GM06990 (cell line): ENCODE results near the gene PLXNB3.

ENCODE experiments used
- DNase-seq: peaks from one replicate; pipeline ENCODE4 v3.0.0-alpha.2; 2011; ENCODE audit not compliant: insufficient read length; ENCODE audit errors: extremely low read depth
- H3K27me3 ChIP-seq: replicated peaks from 2 replicates; pipeline ENCODE4 v1.6.0; 2011; ENCODE audit warnings: low read length; ENCODE audit not compliant: control insufficient read depth, insufficient read depth
- H3K36me3 ChIP-seq: 2 replicates; pipeline ENCODE4 v1.5.1; 2011; ENCODE audit warnings: low read length; ENCODE audit not compliant: control insufficient read depth, insufficient read depth
- H3K4me3 ChIP-seq: replicated peaks from 2 replicates; pipeline ENCODE4 v1.5.1; 2011; ENCODE audit warnings: low read depth, mild to moderate bottlenecking, control low read depth, low read length
- TF ChIP-seq, protein P1 (sequence below): IDR thresholded peaks from 2 replicates; pipeline ENCODE4 v1.5.1; 2011; ENCODE audit warnings: low read length, control low read depth, mild to moderate bottlenecking, inconsistent platforms; ENCODE audit not compliant: insufficient read depth, poor library complexity, severe bottlenecking

PLXNB3 gene

DNA sequence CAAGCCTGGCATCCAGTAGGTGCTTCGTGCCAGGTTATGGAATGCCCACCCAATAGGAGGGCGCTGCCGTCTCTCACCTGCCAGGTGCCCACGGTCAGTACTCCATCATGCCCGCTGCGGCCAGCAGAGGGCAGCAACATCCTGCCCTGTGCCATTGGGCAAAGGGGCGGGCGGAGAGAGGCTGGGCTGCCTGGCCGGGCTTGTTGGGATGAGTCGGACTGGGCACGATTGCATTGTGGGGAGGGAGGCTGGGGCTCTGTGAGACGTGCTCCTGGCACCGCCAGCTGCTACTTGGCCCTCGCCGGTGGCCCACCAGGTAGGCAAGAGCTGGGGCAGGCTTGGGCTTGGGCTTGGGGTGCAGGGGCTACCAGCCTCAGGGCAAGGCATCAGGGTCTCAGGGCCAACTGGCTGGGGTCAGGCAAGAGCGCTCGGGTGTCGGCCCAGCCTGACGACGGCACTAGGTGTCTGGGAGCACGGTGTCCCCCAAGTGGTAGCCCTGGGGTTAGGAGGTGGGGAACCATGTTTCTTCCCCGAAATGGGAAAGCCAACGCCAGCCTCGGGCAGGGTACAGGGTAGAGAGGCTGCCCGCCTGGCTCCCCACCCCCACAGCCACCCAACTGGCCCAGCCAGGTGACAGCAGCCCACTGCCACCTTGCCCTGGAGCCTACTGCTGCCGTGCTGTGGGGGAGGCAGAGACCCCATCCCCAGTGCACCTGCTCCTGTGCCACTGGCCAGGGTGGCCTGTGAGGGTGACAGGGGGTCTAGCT is at the start of gene PLXNB3:
TSS of gene PLXNB3 (plus strand) at position 261 of the 767 bp plus-strand sequence. CDS start 1,287 bp downstream, outside the sequence.
- DNase-seq, result peak; percentile 56
- H3K27me3 ChIP-seq, result no peaks in the 10 kb centered on the region
- no peaks in the 10 kb centered on the region for H3K36me3 ChIP-seq
- TF ChIP-seq, protein P1, sequence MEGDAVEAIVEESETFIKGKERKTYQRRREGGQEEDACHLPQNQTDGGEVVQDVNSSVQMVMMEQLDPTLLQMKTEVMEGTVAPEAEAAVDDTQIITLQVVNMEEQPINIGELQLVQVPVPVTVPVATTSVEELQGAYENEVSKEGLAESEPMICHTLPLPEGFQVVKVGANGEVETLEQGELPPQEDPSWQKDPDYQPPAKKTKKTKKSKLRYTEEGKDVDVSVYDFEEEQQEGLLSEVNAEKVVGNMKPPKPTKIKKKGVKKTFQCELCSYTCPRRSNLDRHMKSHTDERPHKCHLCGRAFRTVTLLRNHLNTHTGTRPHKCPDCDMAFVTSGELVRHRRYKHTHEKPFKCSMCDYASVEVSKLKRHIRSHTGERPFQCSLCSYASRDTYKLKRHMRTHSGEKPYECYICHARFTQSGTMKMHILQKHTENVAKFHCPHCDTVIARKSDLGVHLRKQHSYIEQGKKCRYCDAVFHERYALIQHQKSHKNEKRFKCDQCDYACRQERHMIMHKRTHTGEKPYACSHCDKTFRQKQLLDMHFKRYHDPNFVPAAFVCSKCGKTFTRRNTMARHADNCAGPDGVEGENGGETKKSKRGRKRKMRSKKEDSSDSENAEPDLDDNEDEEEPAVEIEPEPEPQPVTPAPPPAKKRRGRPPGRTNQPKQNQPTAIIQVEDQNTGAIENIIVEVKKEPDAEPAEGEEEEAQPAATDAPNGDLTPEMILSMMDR, result peak; percentile 88
- no peak within 1 kb of the TSS for H3K4me3 ChIP-seq

DNA sequence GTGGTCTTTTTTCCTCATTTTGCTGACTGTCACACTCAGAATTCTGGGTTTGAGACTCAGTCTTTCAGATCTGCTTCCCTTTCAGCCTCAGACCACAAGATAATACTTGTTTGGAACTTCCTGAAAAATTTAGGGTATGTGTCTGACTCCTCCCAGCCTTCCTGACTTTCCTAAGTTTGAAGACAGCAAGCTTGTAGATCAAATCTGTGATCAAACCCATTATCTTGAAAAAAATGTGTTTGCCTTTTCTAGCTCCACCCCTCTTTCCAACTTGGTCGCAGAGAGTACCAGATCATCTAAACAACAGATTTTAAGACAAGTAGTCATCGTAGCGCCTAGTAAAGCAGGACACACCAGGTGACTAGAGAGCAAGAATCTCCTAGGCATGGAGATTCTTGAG is 49.8 kb upstream of the PLXNB3 start:
- Histone ChIP-seq H3K27me3 (no peaks in the 10 kb centered on the region), H3K4me3 (no peak overlapping the region), H3K36me3 (peaks cover 3% of the 10 kb centered on the region)
- no peak for DNase-seq
- TF ChIP-seq, protein P1, result no peak

DNA sequence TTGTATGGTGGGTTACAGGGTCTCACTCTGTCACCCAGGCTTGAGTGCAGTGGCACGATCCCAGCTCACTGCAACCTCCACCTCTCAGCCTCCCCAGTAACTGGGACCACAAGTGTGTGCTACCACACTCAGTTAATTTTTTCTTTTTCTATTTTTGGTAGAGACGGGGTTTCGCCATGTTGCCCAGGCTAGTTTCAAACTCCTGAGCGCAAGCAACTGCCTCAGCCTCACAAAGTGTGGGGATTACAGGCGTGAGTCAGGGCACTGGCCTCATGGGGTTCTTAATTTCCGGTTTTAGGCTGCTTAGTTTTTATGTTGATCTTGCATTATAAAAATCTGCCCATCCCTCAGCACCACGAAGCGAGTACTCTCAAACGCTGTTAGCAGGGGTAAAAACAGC is 46.6 kb upstream of the PLXNB3 start:
- DNase-seq, result no peak
- H3K27me3 ChIP-seq, result no peaks in the 10 kb centered on the region
- peaks cover 5% of the 10 kb centered on the region for H3K36me3 ChIP-seq
- TF ChIP-seq, protein P1, result no peak
- H3K4me3 ChIP-seq, result no peak overlapping the region

DNA sequence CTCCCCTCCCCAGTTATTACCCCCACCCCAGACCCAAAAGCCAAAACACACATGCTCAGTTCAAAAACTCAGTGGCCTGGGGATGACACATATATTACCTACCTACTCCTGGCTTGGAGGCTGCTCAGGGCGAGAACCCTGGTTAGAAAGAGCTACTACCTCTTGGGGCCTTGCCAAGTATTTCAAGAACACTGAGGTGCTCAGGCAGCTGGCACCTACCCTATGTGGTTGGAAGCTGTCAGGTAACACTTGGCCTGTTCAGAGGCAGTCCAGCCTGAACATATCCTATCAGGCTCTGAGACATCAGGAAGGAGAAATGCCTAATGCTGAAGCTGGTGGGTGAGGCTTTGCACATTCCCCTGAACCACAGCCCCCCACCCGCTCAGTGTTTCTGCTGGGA is 44.8 kb upstream of the PLXNB3 start:
- peaks cover 5% of the 10 kb centered on the region for H3K36me3 ChIP-seq
- TF ChIP-seq, protein P1, result no peak
- H3K4me3 ChIP-seq, result no peak overlapping the region
- no peaks in the 10 kb centered on the region for H3K27me3 ChIP-seq
- no peak for DNase-seq

DNA sequence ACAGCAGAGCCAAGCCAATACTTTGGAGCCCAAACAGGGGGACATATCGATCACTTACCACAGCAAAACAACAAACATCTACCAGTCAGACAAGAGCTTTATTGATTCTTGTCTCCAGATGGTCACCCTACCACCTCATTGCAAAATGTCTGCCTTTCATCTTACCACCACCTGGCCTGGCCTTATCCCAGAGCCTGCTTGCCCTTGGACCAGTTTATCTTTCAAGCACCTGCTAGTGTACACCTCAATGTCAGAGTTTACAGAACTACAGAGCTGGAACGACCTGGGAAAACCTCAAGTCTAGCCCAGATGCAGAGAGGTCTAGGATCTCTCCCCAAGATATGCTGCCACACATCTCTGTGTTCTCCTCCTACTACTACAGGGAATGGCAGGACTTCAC is 44.3 kb upstream of the PLXNB3 start:
- Histone ChIP-seq H3K36me3 (peaks cover 3% of the 10 kb centered on the region), H3K4me3 (no peak overlapping the region), H3K27me3 (no peaks in the 10 kb centered on the region)
- TF ChIP-seq, protein P1, result no peak
- DNase-seq, result no peak
